22Rv1 (cell line): ENCODE measurements around the gene FTL.

ENCODE experiments used
- CTCF ChIP-seq: fragments of 450-650 bp; IDR thresholded peaks from 2 replicates; pipeline ENCODE4 v1.5.1; 2017; ENCODE audit warnings: mild to moderate bottlenecking
- ZFX ChIP-seq: fragments of 450-650 bp; IDR thresholded peaks from 2 replicates; pipeline ENCODE4 v1.6.1; 2017; ENCODE audit warnings: antibody characterized with exemption, borderline replicate concordance

GRCh38 chr19:48963371-48964204 is 1.5 kb upstream of the FTL start:
- no peak for TF ChIP-seq CTCF
- TF ChIP-seq ZFX, result no peak
